Activated naive CD4-positive, alpha-beta T cell treated with anti-CD3 and anti-CD28 coated beads, Interleukin-2, amount 50 U/mL, for 72 hours (primary cell): ENCODE results near the gene SDK1. TPM values are rescaled to one million over a fixed set of nuclear protein-coding genes. Genes with fewer than 3 reads are reported as not detected.
"Not testable (repeated sequence)": the region's sequence is repeated elsewhere in the genome, so short reads cannot be mapped to it uniquely, and the experiment has no call there.

ENCODE experiments used
- ATAC-seq, 2 donors: fragments of 150-1000 bp; cut with Tn5 transposase; 2 replicates each; pipeline ENCODE4 v1.10.0; 2021; ENCODE audit warnings: mild to moderate bottlenecking in 2 of 2, moderate library complexity in 2 of 2
- DNase-seq, 2 donors: peaks; one replicate each; pipeline ENCODE4 v3.0.0; 2021 to 2022; ENCODE audit warnings: low spot score in 2 of 2
- H3K27ac Mint-ChIP-seq, 2 donors: one replicate each; pipeline ENCODE4 v1.8.0; 2022; ENCODE audit warnings: mild to moderate bottlenecking in 2 of 2, mixed read lengths in 2 of 2
- H3K36me3 Mint-ChIP-seq, 2 donors: one replicate each; pipeline ENCODE4 v1.8.0; 2022; ENCODE audit warnings: mixed read lengths in 2 of 2
- H3K9me3 Mint-ChIP-seq, 2 donors: one replicate each; pipeline ENCODE4 v1.8.0; 2022; ENCODE audit warnings: mixed read lengths in 2 of 2
- total RNA-seq, 2 donors: library from RNA; stranded (reverse); gene quantifications; one replicate each; pipeline ENCODE4 v1.2.3, GENCODE V29; 2022

Gene SDK1
- total RNA-seq, 2 donors from 2014 or later: 1.3 to 2.1 TPM

DNA sequence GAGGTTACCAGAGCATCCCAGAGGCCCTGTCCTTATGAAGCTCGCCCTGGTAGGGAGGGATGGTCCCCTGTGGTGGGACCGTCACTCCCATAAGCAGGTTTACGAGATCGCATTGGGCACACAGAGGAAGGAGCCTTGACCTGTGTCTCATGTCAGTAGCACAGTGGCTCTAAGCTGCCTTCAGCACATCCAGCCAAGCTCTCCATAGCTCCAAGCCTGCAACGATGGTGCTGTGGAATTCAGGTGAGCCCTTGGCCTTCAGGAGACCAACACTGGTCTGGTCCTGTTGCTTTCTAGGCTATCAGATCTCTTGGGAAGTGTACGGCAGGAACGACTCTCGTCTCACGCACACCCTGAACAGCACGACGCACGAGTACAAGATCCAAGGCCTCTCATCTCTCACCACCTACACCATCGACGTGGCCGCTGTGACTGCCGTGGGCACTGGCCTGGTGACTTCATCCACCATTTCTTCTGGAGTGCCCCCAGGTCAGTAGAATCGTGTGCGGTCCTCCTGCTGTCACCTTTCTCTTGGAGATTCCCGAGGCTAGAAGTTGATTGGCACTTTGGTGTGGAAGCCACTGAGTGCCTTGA lies 775.7 kb downstream of the SDK1 start:
- no peak for DNase-seq

GRCh38 chr7:4077980-4078379 lies 776.9 kb downstream of the SDK1 start:
- ATAC-seq: no peak
- Mint-ChIP-seq H3K36me3 (no peaks in the 10 kb centered on the region), H3K27ac (no peak overlapping the region), H3K9me3 (no peaks in the 10 kb centered on the region)
- no peak for DNase-seq

More for the DNA sequence above, 775.7 kb downstream of the SDK1 start:
- ATAC-seq: no peak
- Mint-ChIP-seq H3K27ac (no peak overlapping the region), H3K36me3 (no peaks in the 10 kb centered on the region), H3K9me3 (no peaks in the 10 kb centered on the region)

GRCh38 chr7:4078580-4078979 lies 777.5 kb downstream of the SDK1 start:
- H3K9me3 Mint-ChIP-seq: peaks cover 0 to under 1% of the 10 kb centered on the region in 2 donors
- no peak for DNase-seq
- no peak for ATAC-seq

DNA sequence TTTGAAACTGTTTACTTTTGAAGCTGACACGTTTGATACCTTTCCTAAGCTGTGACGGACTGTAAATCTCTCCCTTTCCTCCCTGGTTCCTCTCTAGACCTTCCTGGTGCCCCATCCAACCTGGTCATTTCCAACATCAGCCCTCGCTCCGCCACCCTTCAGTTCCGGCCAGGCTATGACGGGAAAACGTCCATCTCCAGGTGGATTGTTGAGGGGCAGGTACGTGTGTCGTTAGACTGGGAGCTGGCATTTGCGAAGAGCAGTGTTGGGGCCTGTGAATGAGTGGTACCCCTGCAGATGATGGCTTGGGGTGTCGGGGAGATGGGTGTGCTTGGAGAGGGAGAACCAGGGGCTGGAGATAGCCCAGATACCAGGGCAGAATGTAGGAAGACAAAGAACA lies 778.3 kb downstream of the SDK1 start:
- DNase-seq: no peak
- Mint-ChIP-seq H3K27ac (no peak overlapping the region), H3K9me3 (peaks cover 0 to 7% of the 10 kb centered on the region in 2 donors), H3K36me3 (no peaks in the 10 kb centered on the region)
- no peak for ATAC-seq

More at GRCh38 chr7:4078580-4078979, 777.5 kb downstream of the SDK1 start:
- H3K27ac Mint-ChIP-seq: no peak overlapping the region
- H3K36me3 Mint-ChIP-seq: no peaks in the 10 kb centered on the region

DNA sequence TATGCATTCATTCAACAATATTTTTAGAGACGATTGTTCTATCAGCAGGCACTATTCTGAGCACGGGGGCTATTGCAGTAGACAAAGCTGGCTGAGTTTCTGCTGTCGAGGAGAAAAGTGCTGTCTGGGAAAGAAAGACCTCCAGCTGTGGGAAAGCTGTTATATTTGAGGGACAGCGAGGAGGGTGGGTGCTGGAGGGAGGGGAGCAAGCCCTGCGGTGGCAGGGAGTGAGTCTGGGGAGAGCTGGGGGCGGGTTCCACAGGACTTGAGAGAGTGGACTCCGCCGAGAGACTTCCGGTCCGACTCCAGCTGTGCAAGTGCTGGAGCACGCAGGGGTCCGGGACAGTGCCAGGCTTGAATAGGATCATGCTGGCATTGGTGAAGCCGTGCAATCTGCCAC lies 778.9 kb downstream of the SDK1 start:
- ATAC-seq (no peak), DNase-seq (no peak)
- no peak overlapping the region for H3K27ac Mint-ChIP-seq

GRCh38 chr7:4080954-4081353 lies 779.9 kb downstream of the SDK1 start:
- Mint-ChIP-seq H3K9me3 (peaks cover 0 to 8% of the 10 kb centered on the region in 2 donors), H3K27ac (no peak overlapping the region), H3K36me3 (peaks cover 0 to 2% of the 10 kb centered on the region in 2 donors)
- DNase-seq (no peak), ATAC-seq (no peak)

More for the DNA sequence above, 778.9 kb downstream of the SDK1 start:
- Mint-ChIP-seq H3K9me3 (peaks cover 0 to 7% of the 10 kb centered on the region in 2 donors), H3K36me3 (no peaks in the 10 kb centered on the region)

GRCh38 chr7:4083513-4083912 lies 782.5 kb downstream of the SDK1 start:
- ATAC-seq (no peak), DNase-seq (no peak)
- H3K36me3 Mint-ChIP-seq: peaks cover 0 to 21% of the 10 kb centered on the region in 2 donors

GRCh38 chr7:4084271-4084670 lies 783.2 kb downstream of the SDK1 start:
- H3K27ac Mint-ChIP-seq: peak overlapping the region in 1 of 2 donors; percentile 34
- H3K9me3 Mint-ChIP-seq: peaks cover 0 to 27% of the 10 kb centered on the region in 2 donors
- DNase-seq (no peak), ATAC-seq (no peak)
- peaks cover 0 to 24% of the 10 kb centered on the region in 2 donors for H3K36me3 Mint-ChIP-seq

More at GRCh38 chr7:4083513-4083912, 782.5 kb downstream of the SDK1 start:
- Mint-ChIP-seq H3K27ac (peak overlapping the region in 1 of 2 donors; percentile 34), H3K9me3 (peaks cover 0 to 25% of the 10 kb centered on the region in 2 donors)

DNA sequence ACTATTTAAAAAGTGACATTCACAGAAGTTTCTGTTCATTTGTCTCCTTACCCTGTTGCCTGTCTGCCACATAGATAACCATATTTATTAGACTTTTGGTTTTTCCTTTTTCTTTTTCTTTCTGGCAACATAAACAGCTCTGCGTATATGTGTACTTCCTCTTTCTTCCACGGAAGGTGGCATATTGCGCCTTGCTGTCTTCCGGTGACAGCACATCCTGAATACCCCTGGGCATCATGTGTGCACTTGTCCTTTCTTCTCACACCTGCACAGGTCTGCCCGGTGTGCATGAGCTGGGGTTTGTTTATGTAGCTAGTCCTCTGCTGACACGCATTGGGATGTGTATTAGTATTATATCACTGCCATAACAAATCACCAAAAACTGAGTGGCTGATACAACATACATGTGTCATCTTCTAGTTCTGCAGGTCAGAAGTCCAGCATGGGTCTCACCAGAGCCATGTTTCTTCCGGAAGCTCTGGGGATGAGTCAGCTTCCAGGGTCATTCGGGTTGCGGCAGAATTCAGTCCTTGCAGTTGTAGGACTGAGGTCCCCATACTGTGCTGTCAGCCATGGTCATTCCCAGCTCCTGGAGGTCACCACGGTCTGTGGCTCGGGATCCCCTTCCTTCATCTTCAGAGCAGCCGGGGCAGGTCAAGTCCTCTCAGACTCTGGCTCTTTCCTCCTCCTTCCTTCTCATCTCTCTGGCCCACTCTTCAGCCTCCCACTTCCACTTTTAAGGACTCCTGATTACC lies 785.1 kb downstream of the SDK1 start:
- Mint-ChIP-seq H3K9me3 (peaks cover 0 to 41% of the 10 kb centered on the region in 2 donors), H3K36me3 (peaks cover 16 to 42% of the 10 kb centered on the region in 2 donors), H3K27ac (peak overlapping the region in 1 of 2 donors; percentile 92)
- ATAC-seq: no peak
- DNase-seq: no peak

GRCh38 chr7:4086723-4087122 lies 785.7 kb downstream of the SDK1 start:
- no peak overlapping the region for H3K27ac Mint-ChIP-seq
- peaks cover 0 to 44% of the 10 kb centered on the region in 2 donors for H3K9me3 Mint-ChIP-seq
- peaks cover 16 to 45% of the 10 kb centered on the region in 2 donors for H3K36me3 Mint-ChIP-seq
- DNase-seq (no peak), ATAC-seq (no peak)

- DNase-seq (no peak), ATAC-seq (no peak)
- peaks cover 0 to 32% of the 10 kb centered on the region in 2 donors for H3K9me3 Mint-ChIP-seq
- H3K36me3 Mint-ChIP-seq: peaks cover 16 to 44% of the 10 kb centered on the region in 2 donors
- no peak overlapping the region for H3K27ac Mint-ChIP-seq
Observed at GRCh38 chr7:4091767-4092166, 790.7 kb downstream of the SDK1 start.

GRCh38 chr7:4093035-4093434 lies 792.0 kb downstream of the SDK1 start:
- no peak overlapping the region for H3K27ac Mint-ChIP-seq
- H3K36me3 Mint-ChIP-seq: peaks cover 16 to 47% of the 10 kb centered on the region in 2 donors
- ATAC-seq (no peak), DNase-seq (no peak)
- peaks cover 0 to 26% of the 10 kb centered on the region in 2 donors for H3K9me3 Mint-ChIP-seq

DNA sequence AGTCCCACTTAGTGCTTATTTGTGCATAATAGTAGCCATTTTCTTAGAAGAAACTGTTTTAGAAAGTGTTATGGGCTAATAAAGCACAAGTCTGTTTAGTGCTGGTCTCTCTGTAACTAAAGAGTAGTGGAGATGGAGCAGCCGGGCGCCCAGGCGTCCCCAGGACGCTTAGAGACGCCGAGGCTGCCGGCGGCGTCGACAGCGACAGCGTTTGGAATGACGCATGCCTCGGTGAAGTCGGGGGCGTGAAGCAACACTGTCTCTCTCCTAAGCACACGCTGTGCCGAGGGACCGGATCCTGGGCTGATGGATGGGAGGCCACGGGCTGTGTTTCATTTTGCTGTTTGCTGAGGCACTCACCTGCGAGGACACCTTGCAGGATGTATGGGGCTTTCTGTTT lies 792.4 kb downstream of the SDK1 start:
- no peak for ATAC-seq
- no peak for DNase-seq
- H3K36me3 Mint-ChIP-seq: peaks cover 16 to 43% of the 10 kb centered on the region in 2 donors
- peaks cover 0 to 23% of the 10 kb centered on the region in 2 donors for H3K9me3 Mint-ChIP-seq
- H3K27ac Mint-ChIP-seq: no peak overlapping the region

DNA sequence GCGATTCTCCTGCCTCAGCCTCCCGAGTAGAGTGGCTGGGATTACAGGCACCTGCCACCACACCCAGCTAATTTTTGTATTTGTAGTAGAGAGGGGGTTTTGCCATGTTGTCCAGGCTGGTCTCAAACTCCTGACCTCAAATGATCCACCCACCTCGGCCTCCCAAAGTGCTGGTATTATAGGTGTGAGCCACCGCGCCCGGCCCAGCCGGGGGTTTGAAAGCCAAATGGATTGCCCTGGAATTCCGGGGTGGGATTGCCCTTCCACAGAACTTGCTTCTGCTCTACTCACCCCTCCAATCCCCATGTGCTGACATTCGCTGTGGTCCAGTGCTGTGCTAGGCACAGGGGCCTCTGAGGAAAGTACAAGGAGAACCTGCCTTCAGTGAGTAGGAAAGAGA lies 793.1 kb downstream of the SDK1 start:
- ATAC-seq, DNase-seq, H3K27ac Mint-ChIP-seq: not testable (repeated sequence)
- H3K36me3 Mint-ChIP-seq: peaks cover 16 to 40% of the 10 kb centered on the region in 2 donors
- peaks cover 0 to 20% of the 10 kb centered on the region in 2 donors for H3K9me3 Mint-ChIP-seq

- ATAC-seq (no peak), DNase-seq (no peak)
- H3K27ac Mint-ChIP-seq: peak overlapping the region in 1 of 2 donors; percentile 86
- H3K36me3 Mint-ChIP-seq: peaks cover 0 to 15% of the 10 kb centered on the region in 2 donors
- no peaks in the 10 kb centered on the region for H3K9me3 Mint-ChIP-seq
Observed at GRCh38 chr7:4097001-4097609, 796.1 kb downstream of the SDK1 start.

- peaks cover 0 to 15% of the 10 kb centered on the region in 2 donors for H3K36me3 Mint-ChIP-seq
- DNase-seq: no peak
- no peaks in the 10 kb centered on the region for H3K9me3 Mint-ChIP-seq
- H3K27ac Mint-ChIP-seq: no peak overlapping the region
- no peak for ATAC-seq
Observed at GRCh38 chr7:4098169-4098568, 797.1 kb downstream of the SDK1 start.

DNA sequence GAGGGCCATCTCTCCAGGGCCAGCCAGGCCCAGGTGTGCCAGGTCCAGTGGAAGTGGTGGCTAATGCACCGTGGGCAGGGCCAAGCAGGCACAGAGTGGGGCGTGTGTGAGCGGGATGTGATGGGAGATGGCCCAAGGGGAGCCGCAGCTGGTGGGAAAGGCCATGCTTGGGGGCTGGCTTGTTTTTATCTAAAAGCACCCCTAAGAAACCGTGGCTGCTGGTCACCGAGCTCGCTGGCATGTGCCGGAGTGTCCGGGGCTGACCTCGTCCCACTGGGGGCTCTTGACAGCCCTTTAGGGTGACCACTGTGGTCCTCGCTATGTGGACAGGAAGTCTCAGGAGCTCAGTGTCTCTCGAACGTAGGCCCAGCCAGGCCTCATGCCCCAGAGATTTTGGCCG lies 798.6 kb downstream of the SDK1 start:
- H3K9me3 Mint-ChIP-seq: no peaks in the 10 kb centered on the region
- DNase-seq (no peak), ATAC-seq (no peak)
- peaks cover 0 to 11% of the 10 kb centered on the region in 2 donors for H3K36me3 Mint-ChIP-seq
- H3K27ac Mint-ChIP-seq: no peak overlapping the region
